ENCODE results near the gene MED22. TPM values are rescaled to one million over a fixed set of nuclear protein-coding genes. Genes with fewer than 3 reads are reported as not detected.
"Not testable (repeated sequence)": the region's sequence is repeated elsewhere in the genome, so short reads cannot be mapped to it uniquely, and the experiment has no call there.

MED22 gene
- total and polyA plus RNA-seq, 2 donors from 2014 or later, result 24.6 to 32.7 TPM

GRCh38 chr9:133303266-133304157 lies 44.4 kb downstream of the MED22 start:
- Histone ChIP-seq H3K9me3 (ENCODE audit: control insufficient read depth in 2 of 3, insufficient read depth in 1 of 3, low read length in 3 of 3) (no peaks in the 10 kb centered on the region), H3K4me1 (ENCODE audit: control insufficient read depth in 2 of 3, insufficient read depth in 2 of 3, low read depth in 1 of 3, low read length in 3 of 3) (no peaks in the 10 kb centered on the region), H3K36me3 (ENCODE audit: control insufficient read depth in 2 of 3, insufficient read depth in 3 of 3, low read length in 3 of 3) (no peaks in the 10 kb centered on the region), H3K27ac (ENCODE audit: low read depth in 2 of 2, low read length in 2 of 2) (no peak overlapping the region), H3K4me3 (ENCODE audit: low read length in 3 of 3) (no peak overlapping the region), H3K9ac (ENCODE audit: low read length in 3 of 3) (no peak overlapping the region), H3K27me3 (ENCODE audit: control insufficient read depth, insufficient read depth, low read length) (no peaks in the 10 kb centered on the region)
- no peak for FAIRE-seq
- no peak for DNase-seq
- TF ChIP-seq, protein P1, sequence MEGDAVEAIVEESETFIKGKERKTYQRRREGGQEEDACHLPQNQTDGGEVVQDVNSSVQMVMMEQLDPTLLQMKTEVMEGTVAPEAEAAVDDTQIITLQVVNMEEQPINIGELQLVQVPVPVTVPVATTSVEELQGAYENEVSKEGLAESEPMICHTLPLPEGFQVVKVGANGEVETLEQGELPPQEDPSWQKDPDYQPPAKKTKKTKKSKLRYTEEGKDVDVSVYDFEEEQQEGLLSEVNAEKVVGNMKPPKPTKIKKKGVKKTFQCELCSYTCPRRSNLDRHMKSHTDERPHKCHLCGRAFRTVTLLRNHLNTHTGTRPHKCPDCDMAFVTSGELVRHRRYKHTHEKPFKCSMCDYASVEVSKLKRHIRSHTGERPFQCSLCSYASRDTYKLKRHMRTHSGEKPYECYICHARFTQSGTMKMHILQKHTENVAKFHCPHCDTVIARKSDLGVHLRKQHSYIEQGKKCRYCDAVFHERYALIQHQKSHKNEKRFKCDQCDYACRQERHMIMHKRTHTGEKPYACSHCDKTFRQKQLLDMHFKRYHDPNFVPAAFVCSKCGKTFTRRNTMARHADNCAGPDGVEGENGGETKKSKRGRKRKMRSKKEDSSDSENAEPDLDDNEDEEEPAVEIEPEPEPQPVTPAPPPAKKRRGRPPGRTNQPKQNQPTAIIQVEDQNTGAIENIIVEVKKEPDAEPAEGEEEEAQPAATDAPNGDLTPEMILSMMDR (IDR thresholded peaks at IDR 0.05; ENCODE audit: borderline replicate concordance, extremely low read depth, insufficient read depth), result no peak
- intact Hi-C loops (cut with DNase I), result no loop called here

- TF ChIP-seq, protein P1 (IDR thresholded peaks at IDR 0.05; ENCODE audit: borderline replicate concordance, extremely low read depth, insufficient read depth), result no peak
- Histone ChIP-seq H3K9ac (ENCODE audit: low read length in 3 of 3) (no peak overlapping the region), H3K36me3 (ENCODE audit: control insufficient read depth in 2 of 3, insufficient read depth in 3 of 3, low read length in 3 of 3) (no peaks in the 10 kb centered on the region), H3K27me3 (ENCODE audit: control insufficient read depth, insufficient read depth, low read length) (no peaks in the 10 kb centered on the region), H3K9me3 (ENCODE audit: control insufficient read depth in 2 of 3, insufficient read depth in 1 of 3, low read length in 3 of 3) (no peaks in the 10 kb centered on the region), H3K27ac (ENCODE audit: low read depth in 2 of 2, low read length in 2 of 2) (no peak overlapping the region), H3K4me3 (ENCODE audit: low read length in 3 of 3) (no peak overlapping the region), H3K4me1 (ENCODE audit: control insufficient read depth in 2 of 3, insufficient read depth in 2 of 3, low read depth in 1 of 3, low read length in 3 of 3) (no peaks in the 10 kb centered on the region)
- intact Hi-C loops (cut with DNase I), result no loop called here
- DNase-seq (no peak), FAIRE-seq (no peak)
These were observed 46.4 kb downstream of the MED22 start for GRCh38 chr9:133301253-133302230.

GRCh38 chr9:133299996-133300395 lies 47.9 kb downstream of the MED22 start:
- FAIRE-seq; DNase-seq; H3K27ac ChIP-seq (ENCODE audit: low read depth in 2 of 2, low read length in 2 of 2); H3K4me1 ChIP-seq (ENCODE audit: control insufficient read depth in 2 of 3, insufficient read depth in 2 of 3, low read depth in 1 of 3, low read length in 3 of 3); H3K27me3 ChIP-seq (ENCODE audit: control insufficient read depth, insufficient read depth, low read length); intact Hi-C loops (cut with DNase I); H3K4me3 ChIP-seq (ENCODE audit: low read length in 3 of 3); H3K9ac ChIP-seq (ENCODE audit: low read length in 3 of 3); H3K36me3 ChIP-seq (ENCODE audit: control insufficient read depth in 2 of 3, insufficient read depth in 3 of 3, low read length in 3 of 3); H3K9me3 ChIP-seq (ENCODE audit: control insufficient read depth in 2 of 3, insufficient read depth in 1 of 3, low read length in 3 of 3): not testable (repeated sequence)

DNA sequence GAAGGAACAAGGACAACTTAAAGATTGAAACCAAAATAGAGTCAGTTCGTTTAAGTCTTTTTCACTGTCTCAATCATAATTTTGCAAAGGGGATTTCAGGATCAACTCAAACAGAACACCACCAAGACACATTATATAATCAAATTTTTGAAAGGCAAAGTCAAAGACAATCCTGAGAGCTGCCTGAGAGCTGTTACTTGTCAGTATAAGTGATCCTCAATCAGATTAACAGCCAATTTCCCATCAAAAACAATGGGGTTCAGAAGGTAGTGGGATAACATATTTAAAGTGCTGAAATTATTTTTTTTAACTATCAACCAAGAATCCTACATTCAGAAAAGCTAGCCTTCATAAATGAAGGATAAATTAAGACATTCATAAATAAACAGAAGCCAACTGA lies 53.7 kb downstream of the MED22 start:
- Histone ChIP-seq H3K9ac (ENCODE audit: low read length in 3 of 3) (no peak overlapping the region), H3K36me3 (ENCODE audit: control insufficient read depth in 2 of 3, insufficient read depth in 3 of 3, low read length in 3 of 3) (no peaks in the 10 kb centered on the region), H3K27ac (ENCODE audit: low read depth in 2 of 2, low read length in 2 of 2) (no peak overlapping the region), H3K9me3 (ENCODE audit: control insufficient read depth in 2 of 3, insufficient read depth in 1 of 3, low read length in 3 of 3) (no peaks in the 10 kb centered on the region), H3K27me3 (ENCODE audit: control insufficient read depth, insufficient read depth, low read length) (no peaks in the 10 kb centered on the region), H3K4me3 (ENCODE audit: low read length in 3 of 3) (no peak overlapping the region), H3K4me1 (ENCODE audit: control insufficient read depth in 2 of 3, insufficient read depth in 2 of 3, low read depth in 1 of 3, low read length in 3 of 3) (no peaks in the 10 kb centered on the region)
- TF ChIP-seq, protein P1 (IDR thresholded peaks at IDR 0.05; ENCODE audit: borderline replicate concordance, extremely low read depth, insufficient read depth), result no peak
- no peak for FAIRE-seq
- intact Hi-C loops (cut with DNase I), result no loop called here
- no peak for DNase-seq

Data from kidney (tissue), 14 donors.